HepG2 (cell line): Measurements from ENCODE around the gene COX7A1. TPM values are rescaled to one million over a fixed set of nuclear protein-coding genes. Genes with fewer than 3 reads are reported as not detected.

Experiments
- ATAD3A ChIP-seq: sonication (generic); formaldehyde crosslinking; IDR thresholded peaks from 2 replicates; pipeline ENCODE4 v1.4.0; 2020; ENCODE audit warnings: missing genetic modification reagents
- BCL3 ChIP-seq: sonication (generic); formaldehyde crosslinking; IDR thresholded peaks from 2 replicates; pipeline ENCODE4 v1.5.1; 2020; ENCODE audit warnings: mild to moderate bottlenecking, missing genetic modification reagents, moderate library complexity
- GATA4 ChIP-seq: sonication (generic); IDR thresholded peaks from 2 replicates; pipeline ENCODE4 v1.6.1; 2016; ENCODE audit warnings: antibody characterized with exemption, low read depth, borderline replicate concordance
- PAWR ChIP-seq: sonication (generic); formaldehyde crosslinking; IDR thresholded peaks from 2 replicates; pipeline ENCODE4 v1.4.0; 2020; ENCODE audit warnings: missing genetic modification reagents, mild to moderate bottlenecking, borderline replicate concordance
- PCBP1 ChIP-seq: fragments of 200-400 bp; formaldehyde crosslinking; IDR thresholded peaks from 2 replicates; pipeline ENCODE4 v1.6.1; 2017; ENCODE audit warnings: mild to moderate bottlenecking, low read depth, low read length, borderline replicate concordance
- POLR2G ChIP-seq: fragments of 200-400 bp; formaldehyde crosslinking; IDR thresholded peaks from 2 replicates; pipeline ENCODE4 v1.6.1; 2018; ENCODE audit warnings: mild to moderate bottlenecking, low read depth, low read length, moderate library complexity
- SALL1 ChIP-seq: sonication (generic); formaldehyde crosslinking; IDR thresholded peaks from 2 replicates; pipeline ENCODE4 v1.8.0; 2022; ENCODE audit warnings: mild to moderate bottlenecking, missing genetic modification reagents
- SYNCRIP ChIP-seq: fragments of 200-400 bp; formaldehyde crosslinking; IDR thresholded peaks from 2 replicates; pipeline ENCODE4 v1.6.1; 2018; ENCODE audit warnings: mild to moderate bottlenecking, low read depth, low read length; ENCODE audit not compliant: insufficient read depth
- U2AF2 ChIP-seq: fragments of 200-400 bp; formaldehyde crosslinking; IDR thresholded peaks from 2 replicates; pipeline ENCODE4 v1.6.1; 2017; ENCODE audit warnings: low read depth, mild to moderate bottlenecking, low read length
- ZNF224 ChIP-seq: sonication (generic); formaldehyde crosslinking; IDR thresholded peaks from 2 replicates; pipeline ENCODE4 v1.5.0; 2020; ENCODE audit warnings: mild to moderate bottlenecking, missing genetic modification reagents
- ZNF275 ChIP-seq: sonication (generic); formaldehyde crosslinking; IDR thresholded peaks from 2 replicates; pipeline ENCODE4 v1.8.0; 2022; ENCODE audit warnings: missing genetic modification reagents, mild to moderate bottlenecking, inconsistent platforms, borderline replicate concordance
- ZNF737 ChIP-seq: sonication (generic); formaldehyde crosslinking; IDR thresholded peaks from 2 replicates; pipeline ENCODE4 v1.5.0; 2020; ENCODE audit warnings: missing genetic modification reagents, mild to moderate bottlenecking, borderline replicate concordance
- ZNF790 ChIP-seq: sonication (generic); formaldehyde crosslinking; IDR thresholded peaks from 2 replicates; pipeline ENCODE4 v1.8.0; 2022; ENCODE audit warnings: missing genetic modification reagents, mild to moderate bottlenecking, borderline replicate concordance
- polyA plus RNA-seq, 8 experiments: library from polyadenylated mRNA; depleted of rRNA in 3 of 8; stranded (reverse) in 7 of 8; unstranded in 1 of 8; fragments of >200 nt; fragmentation: Illumina TruSeq in 4 of 8; extraction: Trizol in 4 of 8; gene quantifications; 2 replicates each; pipeline versions ENCODE4 v1.2.1 to v1.2.3, GENCODE V29; 2011 to 2016; ENCODE audit warnings: low read depth in 4 of 8, missing spikeins in 1 of 8, mixed read lengths in 1 of 8; ENCODE audit not compliant: insufficient read depth in 1 of 8
- total RNA-seq, 5 experiments: library from RNA; depleted of rRNA; stranded (reverse); fragments of >200 nt; fragmentation: Illumina TruSeq; extraction: Trizol; gene quantifications; 2 replicates each; pipeline ENCODE4 v1.2.3, GENCODE V29; 2016; ENCODE audit warnings: low read depth in 1 of 5
- TF ChIP-seq, protein P1 (sequence below): sonication (generic); formaldehyde crosslinking; IDR thresholded peaks from 2 replicates; pipeline ENCODE4 v1.4.0; 2020; ENCODE audit warnings: missing genetic modification reagents
- TF ChIP-seq, protein P2 (sequence below): sonication (generic); formaldehyde crosslinking; IDR thresholded peaks from 2 replicates; pipeline ENCODE4 v1.4.0; 2020; ENCODE audit warnings: missing genetic modification reagents, borderline replicate concordance
- TF ChIP-seq, protein P3 (sequence below), 2 experiments: sonication (generic) in 1 of 2; formaldehyde crosslinking in 1 of 2; IDR thresholded peaks; 2 replicates each; pipeline versions ENCODE4 v1.6.1 to v1.9.0; 2014 to 2022; ENCODE audit warnings: antibody characterized with exemption in 1 of 2, borderline replicate concordance in 1 of 2, inconsistent platforms in 1 of 2, low read depth in 1 of 2, missing genetic modification reagents in 1 of 2

The COX7A1 gene
- total and polyA plus RNA-seq, 2 of the 13 experiments (the other 11 are each of a cell fraction or from before 2014, with no cell fraction given): not detected

GRCh38 chr19:36140304-36141038 is 11.8 kb downstream of the COX7A1 start (continued):
- TF ChIP-seq, protein P1, sequence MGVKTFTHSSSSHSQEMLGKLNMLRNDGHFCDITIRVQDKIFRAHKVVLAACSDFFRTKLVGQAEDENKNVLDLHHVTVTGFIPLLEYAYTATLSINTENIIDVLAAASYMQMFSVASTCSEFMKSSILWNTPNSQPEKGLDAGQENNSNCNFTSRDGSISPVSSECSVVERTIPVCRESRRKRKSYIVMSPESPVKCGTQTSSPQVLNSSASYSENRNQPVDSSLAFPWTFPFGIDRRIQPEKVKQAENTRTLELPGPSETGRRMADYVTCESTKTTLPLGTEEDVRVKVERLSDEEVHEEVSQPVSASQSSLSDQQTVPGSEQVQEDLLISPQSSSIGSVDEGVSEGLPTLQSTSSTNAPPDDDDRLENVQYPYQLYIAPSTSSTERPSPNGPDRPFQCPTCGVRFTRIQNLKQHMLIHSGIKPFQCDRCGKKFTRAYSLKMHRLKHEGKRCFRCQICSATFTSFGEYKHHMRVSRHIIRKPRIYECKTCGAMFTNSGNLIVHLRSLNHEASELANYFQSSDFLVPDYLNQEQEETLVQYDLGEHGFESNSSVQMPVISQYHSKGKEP: no peak
- no peak for TF ChIP-seq PCBP1
- no peak for TF ChIP-seq SYNCRIP
- TF ChIP-seq SALL1 (CRISPR knock-in tag): no peak; the same call in 1 of the 2 replicates
- 0 out of 2 replicates have a peak, but pooled peaks have one; percentile 88 for TF ChIP-seq ZNF224 (CRISPR knock-in tag)
- peak; percentile 14; the same call in 1 of the 2 replicates for TF ChIP-seq ZNF275 (CRISPR knock-in tag)
- peak; percentile 32; the same call in 1 of the 2 replicates for TF ChIP-seq ZNF790
- TF ChIP-seq, protein P2, sequence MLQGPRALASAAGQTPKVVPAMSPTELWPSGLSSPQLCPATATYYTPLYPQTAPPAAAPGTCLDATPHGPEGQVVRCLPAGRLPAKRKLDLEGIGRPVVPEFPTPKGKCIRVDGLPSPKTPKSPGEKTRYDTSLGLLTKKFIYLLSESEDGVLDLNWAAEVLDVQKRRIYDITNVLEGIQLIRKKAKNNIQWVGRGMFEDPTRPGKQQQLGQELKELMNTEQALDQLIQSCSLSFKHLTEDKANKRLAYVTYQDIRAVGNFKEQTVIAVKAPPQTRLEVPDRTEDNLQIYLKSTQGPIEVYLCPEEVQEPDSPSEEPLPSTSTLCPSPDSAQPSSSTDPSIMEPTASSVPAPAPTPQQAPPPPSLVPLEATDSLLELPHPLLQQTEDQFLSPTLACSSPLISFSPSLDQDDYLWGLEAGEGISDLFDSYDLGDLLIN (CRISPR knock-in tag): 0 out of 2 replicates have a peak, but pooled peaks have one; percentile 31
- TF ChIP-seq, protein P3, sequence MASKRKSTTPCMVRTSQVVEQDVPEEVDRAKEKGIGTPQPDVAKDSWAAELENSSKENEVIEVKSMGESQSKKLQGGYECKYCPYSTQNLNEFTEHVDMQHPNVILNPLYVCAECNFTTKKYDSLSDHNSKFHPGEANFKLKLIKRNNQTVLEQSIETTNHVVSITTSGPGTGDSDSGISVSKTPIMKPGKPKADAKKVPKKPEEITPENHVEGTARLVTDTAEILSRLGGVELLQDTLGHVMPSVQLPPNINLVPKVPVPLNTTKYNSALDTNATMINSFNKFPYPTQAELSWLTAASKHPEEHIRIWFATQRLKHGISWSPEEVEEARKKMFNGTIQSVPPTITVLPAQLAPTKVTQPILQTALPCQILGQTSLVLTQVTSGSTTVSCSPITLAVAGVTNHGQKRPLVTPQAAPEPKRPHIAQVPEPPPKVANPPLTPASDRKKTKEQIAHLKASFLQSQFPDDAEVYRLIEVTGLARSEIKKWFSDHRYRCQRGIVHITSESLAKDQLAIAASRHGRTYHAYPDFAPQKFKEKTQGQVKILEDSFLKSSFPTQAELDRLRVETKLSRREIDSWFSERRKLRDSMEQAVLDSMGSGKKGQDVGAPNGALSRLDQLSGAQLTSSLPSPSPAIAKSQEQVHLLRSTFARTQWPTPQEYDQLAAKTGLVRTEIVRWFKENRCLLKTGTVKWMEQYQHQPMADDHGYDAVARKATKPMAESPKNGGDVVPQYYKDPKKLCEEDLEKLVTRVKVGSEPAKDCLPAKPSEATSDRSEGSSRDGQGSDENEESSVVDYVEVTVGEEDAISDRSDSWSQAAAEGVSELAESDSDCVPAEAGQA (IDR thresholded peaks at IDR 0.05; ENCODE audit: low read depth): no peak
- TF ChIP-seq, protein P3 (CRISPR knock-in tag; IDR thresholded peaks at IDR 0.05; ENCODE audit: borderline replicate concordance): no peak
- no peak for TF ChIP-seq ZNF737
- no peak for TF ChIP-seq GATA4
- TF ChIP-seq PAWR (CRISPR knock-in tag): no peak
- no peak for TF ChIP-seq ATAD3A (CRISPR knock-in tag)
- no peak for TF ChIP-seq U2AF2
- 0 out of 2 replicates have a peak, but pooled peaks have one; percentile 11 for TF ChIP-seq BCL3 (CRISPR knock-in tag)
- 0 out of 2 replicates have a peak, but pooled peaks have one; percentile 4 for TF ChIP-seq POLR2G
